H1 (cell line): Measurements from ENCODE around the gene SSNA1. TPM values are rescaled to one million over a fixed set of nuclear protein-coding genes. Genes with fewer than 3 reads are reported as not detected.

ENCODE experiments used
- CTCF ChIA-PET: fragments of 300-600 bp; sonication (Branson Sonifier 250); formaldehyde crosslinking; loops from one replicate; lab custom pipeline; 2021; ENCODE audit not compliant: partially characterized antibody; lab: Charles Lee
- POLR2A ChIA-PET: fragments of 300-600 bp; sonication (Branson Sonifier 250); formaldehyde crosslinking; loops from one replicate; lab custom pipeline; 2021; ENCODE audit warnings: inconsistent platforms; ENCODE audit not compliant: partially characterized antibody; lab: Charles Lee
- DNase-seq, 2 experiments: peaks; one replicate each; pipeline versions ENCODE4 v3.0.0 to v3.0.0-alpha.2; 2010 to 2022; ENCODE audit warnings: low spot score in 2 of 2, low read depth in 1 of 2, mixed read lengths in 1 of 2
- FAIRE-seq: peaks from 2 replicates; lab custom pipeline; 2011; peaks lifted over from hg19 to GRCh38; lab: Jason Lieb, UNC
- H2AFZ ChIP-seq: 2 replicates; pipeline ENCODE4 v1.8.1; 2012; ENCODE audit warnings: low read length, inconsistent platforms
- H2AK5ac ChIP-seq: 2 replicates; pipeline ENCODE4 v1.6.1; 2013; ENCODE audit warnings: low read depth, low read length
- H2BK120ac ChIP-seq: replicated peaks from 2 replicates; pipeline ENCODE3; 2013; ENCODE audit warnings: low read depth, low read length, inconsistent platforms
- H2BK12ac ChIP-seq: 2 replicates; pipeline ENCODE4 v1.6.1; 2013; ENCODE audit warnings: low read depth, low read length
- H2BK15ac ChIP-seq: 2 replicates; pipeline ENCODE4 v1.6.1; 2013; ENCODE audit warnings: low read length
- H2BK20ac ChIP-seq: 2 replicates; pipeline ENCODE4 v1.6.1; 2013; ENCODE audit warnings: low read length
- H2BK5ac ChIP-seq: 2 replicates; pipeline ENCODE4 v1.6.1; 2013; ENCODE audit warnings: low read depth, low read length
- H3K14ac ChIP-seq: 2 replicates; pipeline ENCODE4 v1.6.1; 2013; ENCODE audit warnings: inconsistent platforms; ENCODE audit not compliant: insufficient read length
- H3K18ac ChIP-seq: 2 replicates; pipeline ENCODE4 v1.6.1; 2013; ENCODE audit warnings: low read length; ENCODE audit errors: extremely low read depth
- H3K23ac ChIP-seq: 2 replicates; pipeline ENCODE4 v1.6.1; 2013; ENCODE audit warnings: inconsistent platforms; ENCODE audit not compliant: insufficient read length
- H3K23me2 ChIP-seq: 2 replicates; pipeline ENCODE4 v1.6.1; 2013; ENCODE audit warnings: low read depth, low read length
- H3K27ac ChIP-seq: 2 replicates; pipeline ENCODE4 v1.6.1; 2011; ENCODE audit warnings: low read depth, low read length, inconsistent platforms
- H3K27me3 ChIP-seq, 4 experiments: replicated peaks in 1 of 4; 1 replicate in 1 of 4; 2 replicates in 3 of 4; pipeline versions ENCODE4 v1.6.1 to v1.8.1; 2011 to 2013; ENCODE audit warnings: low read length in 3 of 4, mild to moderate bottlenecking in 3 of 4, inconsistent platforms in 2 of 4, mixed read lengths in 2 of 4, moderate library complexity in 1 of 4; ENCODE audit not compliant: control insufficient read depth in 3 of 4, insufficient read depth in 3 of 4; ENCODE audit errors: extremely low read depth in 1 of 4
- H3K36me3 ChIP-seq, 4 experiments: 2 replicates each; pipeline versions ENCODE4 v1.6.1 to v1.8.1; 2011 to 2013; ENCODE audit warnings: mild to moderate bottlenecking in 4 of 4, low read length in 3 of 4, moderate library complexity in 2 of 4, control low read depth in 1 of 4, inconsistent platforms in 1 of 4; ENCODE audit not compliant: insufficient read depth in 4 of 4, control insufficient read depth in 2 of 4
- H3K4ac ChIP-seq: replicated peaks from 2 replicates; pipeline ENCODE3; 2013; ENCODE audit warnings: low read length, low read depth, mixed read lengths, inconsistent platforms; ENCODE audit not compliant: insufficient read length
- H3K4me1 ChIP-seq, 4 experiments: replicated peaks in 1 of 4; 1 replicate in 1 of 4; 2 replicates in 3 of 4; pipeline versions ENCODE4 v1.6.1 to v1.8.1; 2011 to 2013; ENCODE audit warnings: low read length in 3 of 4, inconsistent platforms in 2 of 4, mixed read lengths in 1 of 4; ENCODE audit not compliant: insufficient read depth in 4 of 4, control insufficient read depth in 3 of 4
- H3K4me2 ChIP-seq, 2 experiments: 2 replicates each; pipeline versions ENCODE4 v1.6.1 to v1.8.1; 2011 to 2013; ENCODE audit warnings: low read depth in 2 of 2, low read length in 2 of 2, control low read depth in 1 of 2, inconsistent platforms in 1 of 2, mild to moderate bottlenecking in 1 of 2; ENCODE audit not compliant: insufficient read depth in 1 of 2
- H3K4me3 ChIP-seq, 4 experiments: fragments of 200-600, 300-600 bp in 1 of 4; sonication (generic), shearing (Covaris generic), sonication (Bioruptor Twin) in 1 of 4; 2 replicates each; pipeline versions ENCODE4 v1.5.1 to v1.8.1; 2011 to 2016; ENCODE audit warnings: low read length in 4 of 4, low read depth in 3 of 4, control low read depth in 2 of 4, inconsistent platforms in 2 of 4, mild to moderate bottlenecking in 2 of 4, mixed read lengths in 1 of 4, moderate library complexity in 1 of 4; ENCODE audit not compliant: insufficient read depth in 2 of 4; ENCODE audit errors: extremely low read depth in 1 of 4
- H3K56ac ChIP-seq: replicated peaks from 2 replicates; pipeline ENCODE3; 2013; ENCODE audit warnings: low read depth, mild to moderate bottlenecking, mixed read lengths, low read length, inconsistent platforms; ENCODE audit not compliant: insufficient read length
- H3K79me1 ChIP-seq: 2 replicates; pipeline ENCODE4 v1.6.1; 2013; ENCODE audit warnings: low read depth, low read length, control low read depth
- H3K79me2 ChIP-seq, 2 experiments: 2 replicates each; pipeline versions ENCODE4 v1.6.1 to v1.8.1; 2012 to 2013; ENCODE audit warnings: low read length in 2 of 2, mild to moderate bottlenecking in 2 of 2, inconsistent platforms in 1 of 2; ENCODE audit not compliant: insufficient read depth in 2 of 2, control insufficient read depth in 1 of 2
- H3K9ac ChIP-seq, 4 experiments: replicated peaks in 1 of 4; 1 replicate in 1 of 4; 2 replicates in 3 of 4; pipeline versions ENCODE4 v1.6.1 to v1.8.1; 2011 to 2013; ENCODE audit warnings: low read depth in 3 of 4, low read length in 3 of 4, control low read depth in 2 of 4, mild to moderate bottlenecking in 2 of 4, moderate library complexity in 2 of 4, inconsistent platforms in 1 of 4; ENCODE audit errors: extremely low read depth in 1 of 4
- H3K9me3 ChIP-seq, 2 experiments: 2 replicates each; pipeline versions ENCODE4 v1.6.1 to v1.8.1; 2012 to 2013; ENCODE audit warnings: mild to moderate bottlenecking in 2 of 2, moderate library complexity in 2 of 2, control low read depth in 1 of 2, inconsistent platforms in 1 of 2, low read depth in 1 of 2, low read length in 1 of 2, mixed read lengths in 1 of 2; ENCODE audit not compliant: insufficient read depth in 2 of 2
- H4K20me1 ChIP-seq, 2 experiments: replicated peaks in 1 of 2; 2 replicates each; pipeline versions ENCODE3 to v1.8.1; 2011 to 2013; ENCODE audit warnings: inconsistent platforms in 2 of 2, low read length in 2 of 2, mild to moderate bottlenecking in 1 of 2; ENCODE audit not compliant: insufficient read depth in 2 of 2, control insufficient read depth in 1 of 2
- H4K5ac ChIP-seq: 2 replicates; pipeline ENCODE4 v1.6.1; 2013; ENCODE audit warnings: low read length, low read depth, mixed read lengths, inconsistent platforms; ENCODE audit not compliant: insufficient read length
- H4K8ac ChIP-seq: 2 replicates; pipeline ENCODE4 v1.8.0; 2013; ENCODE audit warnings: mild to moderate bottlenecking, moderate library complexity, low read length, inconsistent platforms; ENCODE audit not compliant: insufficient read depth; ENCODE audit errors: extremely low read depth
- H4K91ac ChIP-seq: replicated peaks from 2 replicates; pipeline ENCODE3; 2013; ENCODE audit warnings: low read length, mixed read lengths, inconsistent platforms; ENCODE audit not compliant: insufficient read length
- GTF2F1 ChIP-seq: IDR thresholded peaks from 2 replicates; pipeline ENCODE4 v1.6.1; 2012; ENCODE audit warnings: low read depth, low read length, improper control_type of control experiment, borderline replicate concordance
- HDAC2 ChIP-seq, 2 experiments: fragments of 300-600 bp in 1 of 2; sonication (generic) in 1 of 2; IDR thresholded peaks; 2 replicates each; pipeline ENCODE4 v1.6.1; 2011 to 2012; ENCODE audit warnings: low read depth in 2 of 2, low read length in 2 of 2, mild to moderate bottlenecking in 2 of 2, moderate library complexity in 2 of 2, borderline replicate concordance in 1 of 2, inconsistent platforms in 1 of 2
- HDAC6 ChIP-seq: IDR thresholded peaks from one replicate; pipeline ENCODE4 v1.7.1; 2012; ENCODE audit warnings: low read depth, mild to moderate bottlenecking, inconsistent platforms, low read length, moderate library complexity
- KDM4A ChIP-seq: IDR thresholded peaks from one replicate; pipeline ENCODE4 v1.7.1; 2012; ENCODE audit warnings: low read depth, mild to moderate bottlenecking, moderate library complexity, low read length, inconsistent platforms; ENCODE audit not compliant: severe bottlenecking
- PHF8 ChIP-seq: fragments of 200-600 bp; sonication (generic); conservative IDR thresholded peaks from 2 replicates; pipeline ENCODE4 v1.7.1; 2012; ENCODE audit warnings: low read depth, mild to moderate bottlenecking, inconsistent platforms, low read length, moderate library complexity
- RNF2 ChIP-seq: fragments of 200-900, 300-1000 bp; sonication (generic); IDR thresholded peaks from 2 replicates; pipeline ENCODE4 v1.7.1; 2016; ENCODE audit warnings: borderline replicate concordance, low read depth, mild to moderate bottlenecking, antibody characterized with exemption, low read length; ENCODE audit not compliant: poor library complexity, severe bottlenecking; ENCODE audit errors: missing control alignments
- SIN3A ChIP-seq, 2 experiments: IDR thresholded peaks in 1 of 2; conservative IDR thresholded peaks in 1 of 2; 2 replicates each; pipeline ENCODE4 v1.6.1; 2011 to 2012; ENCODE audit warnings: low read length in 2 of 2, improper control_type of control experiment in 1 of 2, low read depth in 1 of 2, mild to moderate bottlenecking in 1 of 2
- TCF12 ChIP-seq: IDR thresholded peaks from 2 replicates; pipeline ENCODE4 v1.6.1; 2011; ENCODE audit warnings: low read depth, mild to moderate bottlenecking, low read length
- ZNF274 ChIP-seq: IDR thresholded peaks from 2 replicates; pipeline ENCODE4 v1.7.0; 2012; ENCODE audit warnings: low read length, borderline replicate concordance; ENCODE audit errors: extremely low read depth
- WGBS, 2 experiments: shearing (Covaris generic) in 1 of 2; methylation state at CpG; one replicate each; pipeline versions ENCODE4 v1.1.6 to v1.1.7; 2013 to 2015; ENCODE audit warnings: low lambda C conversion rate in 2 of 2, mixed read lengths in 2 of 2, inconsistent platforms in 1 of 2, low coverage in 1 of 2, missing lambda C conversion rate in 1 of 2; ENCODE audit not compliant: insufficient replicate concordance in 2 of 2, insufficient coverage in 1 of 2, insufficient read length in 1 of 2; ENCODE audit errors: extremely low coverage in 1 of 2, missing lambda C conversion rate in 1 of 2; 5-methylcytosine and 5-hydroxymethylcytosine counted together
- polyA plus RNA-seq, 7 experiments: library from polyadenylated mRNA; depleted of rRNA in 3 of 7; stranded (reverse) in 5 of 7; unstranded in 2 of 7; fragments of >200 nt in 5 of 7; fragments of 200-250 nt in 2 of 7; gene quantifications; 1 replicate in 5 of 7; 2 replicates in 1 of 7; 4 replicates in 1 of 7; pipeline versions ENCODE4 v1.2.1 to v1.2.3, GENCODE V29; 2011 to 2013; ENCODE audit warnings: missing spikeins in 2 of 7, mixed read lengths in 2 of 7
- total RNA-seq: library from RNA; stranded (reverse); fragmentation: NEBNext Ultra II Directional; extraction: Animal tissue kit (Norgen Biotek cat#: 25700); gene quantifications from 2 replicates; pipeline ENCODE4 v1.2.1, GENCODE V29; 2021
- TF ChIP-seq, protein P1 (sequence below): IDR thresholded peaks from 2 replicates; pipeline ENCODE4 v1.6.1; 2012; ENCODE audit warnings: inconsistent platforms

Gene SSNA1
- total and polyA plus RNA-seq, 2 of the 8 experiments (the other 6 are each of a cell fraction or from before 2014, with no cell fraction given) = 87.3 to 157 TPM

DNA sequence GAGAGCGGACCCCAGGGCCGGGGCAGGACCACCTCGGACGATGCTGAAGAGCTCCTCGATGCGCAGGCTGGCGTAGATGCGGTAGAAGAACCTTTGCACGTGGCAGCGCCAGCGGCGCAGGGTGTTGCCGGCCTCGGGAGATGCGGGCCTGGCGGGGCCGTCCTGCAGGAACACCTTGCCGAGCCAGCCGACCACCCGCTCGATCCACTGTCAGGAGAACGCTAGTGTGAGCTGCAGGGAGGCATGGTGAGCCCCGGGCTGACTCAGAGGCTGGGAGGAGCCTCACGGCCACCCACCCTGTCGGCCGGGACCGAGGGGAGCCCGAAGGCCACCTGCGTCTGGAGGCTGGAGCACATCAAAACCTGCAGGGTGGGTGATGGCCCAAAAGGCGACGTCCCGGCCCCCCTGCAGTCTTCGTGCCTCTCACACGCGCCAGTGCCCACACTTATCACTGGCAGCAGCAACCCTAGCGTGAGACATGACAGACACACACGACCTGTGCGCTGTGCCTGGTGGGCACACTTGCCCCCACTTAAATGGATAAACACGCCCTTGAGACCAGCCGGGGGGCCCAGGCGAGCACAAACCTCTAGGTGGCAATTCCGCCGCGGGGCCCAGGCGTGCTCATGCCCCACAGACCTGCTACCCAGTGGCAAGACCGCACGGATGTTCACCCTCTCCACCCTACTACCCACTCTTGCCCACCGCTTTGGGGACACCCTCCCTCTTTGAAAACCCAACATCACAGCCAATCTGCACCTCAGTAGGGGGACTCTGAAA lies 3.4 kb upstream of the SSNA1 start:
- peak overlapping the region; percentile 68; the same call in 1 of the 2 replicates for H4K8ac ChIP-seq
- H3K9me3 ChIP-seq = no peaks in the 10 kb centered on the region
- H4K5ac ChIP-seq = no peak overlapping the region
- no peak overlapping the region for H3K4ac ChIP-seq
- peaks cover 5% of the 10 kb centered on the region for H3K79me1 ChIP-seq
- no peak overlapping the region for H3K4me3 ChIP-seq
- H3K4me2 ChIP-seq = no peak overlapping the region
- H3K23me2 ChIP-seq = peaks cover 8% of the 10 kb centered on the region; the same call in 1 of the 2 replicates
- peaks cover 3 to 29% of the 10 kb centered on the region in 2 experiments for H4K20me1 ChIP-seq
- no peak overlapping the region for H2BK12ac ChIP-seq
- H3K4me1 ChIP-seq = peaks cover 0 to 17% (median 6%) of the 10 kb centered on the region in 4 experiments; a peak in 5 of 7 replicates
- H3K23ac ChIP-seq = no peak overlapping the region
- H3K18ac ChIP-seq = no peak overlapping the region
- H2BK20ac ChIP-seq = no peak overlapping the region
- no peak overlapping the region for H2BK120ac ChIP-seq
- CTCF ChIA-PET = interaction anchor here (5.4 kb wide), 1 partner anchor 9 kb away, joined by 47 read pairs; no protein-coding TSS in a partner anchor
- no peak overlapping the region for H3K14ac ChIP-seq
- no peak overlapping the region for H2AFZ ChIP-seq
- FAIRE-seq = no peak
- POLR2A ChIA-PET = interaction anchor here (0.6 to 1.5 kb wide), 3 partner anchors 9 to 225 kb away, joined by 3 to 4 read pairs (median 3); partner anchors contain the start of gene TPRN
- no peak overlapping the region for H3K9ac ChIP-seq
- no peak overlapping the region for H4K91ac ChIP-seq
- no peak for DNase-seq
- H3K27ac ChIP-seq = no peak overlapping the region
- H3K79me2 ChIP-seq = peaks cover 0 to 29% of the 10 kb centered on the region in 2 experiments; a peak in 2 of 4 replicates
- WGBS, 2 experiments = 96% methylated on average over 48 of the region's 48 CpGs; no CpG with 5 or more reads in 1 of the 2 experiments
- no peaks in the 10 kb centered on the region; a peak in 1 of 7 replicates for H3K27me3 ChIP-seq
- no peak overlapping the region for H2BK15ac ChIP-seq
- H2BK5ac ChIP-seq = no peak overlapping the region
- H3K36me3 ChIP-seq = peaks cover 3 to 37% (median 12%) of the 10 kb centered on the region in 4 experiments; a peak in 7 of 8 replicates
- no peak overlapping the region for H3K56ac ChIP-seq
- H2AK5ac ChIP-seq = no peak overlapping the region
- TF ChIP-seq TCF12 (no peak), KDM4A (no peak), HDAC2 (IDR thresholded peaks at IDR 0.05; ENCODE audit: borderline replicate concordance in 1 of 2, low read depth in 2 of 2, low read length in 2 of 2) (no peak), RNF2 (no peak), ZNF274 (no peak), SIN3A (conservative IDR thresholded peaks at IDR 0.05 in 1 of 2, IDR thresholded peaks at IDR 0.05 in 1 of 2; ENCODE audit: low read depth in 1 of 2, low read length in 2 of 2) (no peak), GTF2F1 (no peak), PHF8 (no peak), HDAC6 (no peak)
- TF ChIP-seq, protein P1, sequence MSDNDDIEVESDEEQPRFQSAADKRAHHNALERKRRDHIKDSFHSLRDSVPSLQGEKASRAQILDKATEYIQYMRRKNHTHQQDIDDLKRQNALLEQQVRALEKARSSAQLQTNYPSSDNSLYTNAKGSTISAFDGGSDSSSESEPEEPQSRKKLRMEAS = no peak
